ENCODE results near the gene DDX25. TPM values are rescaled to one million over a fixed set of nuclear protein-coding genes. Genes with fewer than 3 reads are reported as not detected.

DDX25 gene
- total RNA-seq, 1 experiment from 2014 or later = not detected

- no peaks in the 10 kb centered on the region for H3F3A ChIP-seq (ENCODE audit: low read length, unreplicated experiment)
- H3K79me2 ChIP-seq (ENCODE audit: low read length) = no peaks in the 10 kb centered on the region
- intact Hi-C loops (cut with micrococcal nuclease) = no loop called here
- no peaks in the 10 kb centered on the region for H4K20me1 ChIP-seq (ENCODE audit: low read length)
- DNase-seq (no peak), ATAC-seq (no peak)
- ChIA-PET CTCF (no interaction called here), POLR2A (ENCODE audit: unreplicated experiment) (no interaction called here)
- no peaks in the 10 kb centered on the region for H3K9me2 ChIP-seq (replicated peaks; ENCODE audit: low read length)
- H3K4me1 ChIP-seq (ENCODE audit: insufficient read depth, low read length) = no peaks in the 10 kb centered on the region; the same call in 1 of the 2 replicates
- TF ChIP-seq EZH2phosphoT487 (IDR thresholded peaks at IDR 0.05; ENCODE audit: borderline replicate concordance, low read length) (no peak), EZH2 (IDR thresholded peaks at IDR 0.05; ENCODE audit: low read length, unreplicated experiment) (no peak), CTCF (conservative IDR thresholded peaks at IDR 0.05; ENCODE audit: low read depth, low read length) (no peak)
- H2AFZ ChIP-seq (ENCODE audit: low read length) = no peak overlapping the region
- no peak overlapping the region for H3K4me2 ChIP-seq (ENCODE audit: low read length)
- no peak overlapping the region for H3K4me3 ChIP-seq (ENCODE audit: low read length)
- H3K27me3 ChIP-seq (ENCODE audit: low read length) = no peaks in the 10 kb centered on the region
- no peak overlapping the region for H3K27ac ChIP-seq (ENCODE audit: low read length)
- H3K9me3 ChIP-seq (ENCODE audit: low read length) = no peaks in the 10 kb centered on the region
- H3K9ac ChIP-seq (ENCODE audit: low read length) = no peak overlapping the region
- no peaks in the 10 kb centered on the region for H3K36me3 ChIP-seq (ENCODE audit: low read depth, low read length)
- no TSS peak for BruUV-seq (replicated peaks)
Observed at GRCh38 chr11:125978181-125978716, 73.9 kb downstream of the DDX25 start.

Other genes starting within 250 kb of the DDX25 start
- gene ACRV1, start 223.7 kb upstream of the DDX25 start, total RNA-seq (2014; rRNA removed) = not detected in 2 replicates
- not detected in 2 replicates for gene PATE1, start 158.2 kb upstream of the DDX25 start, total RNA-seq (2014; rRNA removed)
- not detected in 2 replicates for gene PATE2, start 125.7 kb upstream of the DDX25 start, total RNA-seq (2014; rRNA removed)
- not detected in 2 replicates for gene PATE3, start 116.4 kb upstream of the DDX25 start, total RNA-seq (2014; rRNA removed)
- not detected in 2 replicates for gene PATE4, start 71.2 kb upstream of the DDX25 start, total RNA-seq (2014; rRNA removed)
- gene HYLS1, start 16.8 kb upstream of the DDX25 start, total RNA-seq (2014; rRNA removed) = 16.4 and 23.5 TPM in 2 replicates
- gene PUS3, start 1.3 kb upstream of the DDX25 start, total RNA-seq (2014; rRNA removed) = 10.3 and 26.2 TPM in 2 replicates
- gene VSIG10L2, start 41.5 kb downstream of the DDX25 start, total RNA-seq (2014; rRNA removed) = not detected in 2 replicates
- 4.4 and 10.1 TPM in 2 replicates for gene CDON, start 158.4 kb downstream of the DDX25 start, total RNA-seq (2014; rRNA removed)